Measurements from ENCODE around the gene TNS3.

DNA sequence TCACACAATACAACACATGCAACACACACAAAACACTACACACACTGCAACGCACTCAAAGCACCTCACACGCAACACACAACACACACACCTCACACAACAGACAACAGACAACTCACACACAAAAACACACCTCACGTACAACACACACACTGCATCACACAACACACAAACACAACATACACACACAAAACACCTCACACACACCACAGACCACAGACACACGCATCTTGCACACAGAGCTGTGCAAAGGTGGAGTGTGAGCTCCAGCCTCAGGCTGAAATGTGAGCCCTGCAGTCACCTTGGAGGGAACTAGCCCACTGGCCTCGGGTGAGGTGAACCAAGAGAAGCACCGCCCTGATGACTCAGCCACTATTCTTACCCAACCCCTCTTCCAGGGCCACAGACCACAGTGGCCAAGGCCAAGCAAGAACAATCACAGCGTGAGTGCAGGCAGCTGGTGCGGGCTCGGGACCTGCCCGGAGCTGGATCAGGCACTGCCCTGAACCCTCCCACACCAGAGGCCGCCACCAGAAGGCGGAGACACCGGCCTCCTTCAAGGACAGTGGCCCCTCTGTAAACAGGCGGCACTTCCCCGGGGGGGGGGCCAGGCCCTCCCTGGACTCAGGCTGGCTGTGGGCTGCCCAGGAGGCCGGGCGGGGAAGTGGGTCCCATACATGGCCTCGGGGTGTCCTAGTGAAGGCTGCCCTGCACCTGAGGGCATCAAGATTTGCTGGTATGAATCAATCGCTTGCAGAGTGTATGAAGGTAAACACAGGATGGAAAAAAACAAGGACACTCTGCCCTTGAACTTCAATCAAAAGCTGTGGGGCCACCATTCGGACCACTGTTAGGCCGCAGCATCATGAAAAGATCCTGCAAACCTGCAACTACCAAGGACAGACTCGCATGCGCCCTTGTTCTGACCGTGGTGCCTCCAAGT lies 106.7 kb downstream of the TNS3 start:
- TF ChIP-seq, protein P1, sequence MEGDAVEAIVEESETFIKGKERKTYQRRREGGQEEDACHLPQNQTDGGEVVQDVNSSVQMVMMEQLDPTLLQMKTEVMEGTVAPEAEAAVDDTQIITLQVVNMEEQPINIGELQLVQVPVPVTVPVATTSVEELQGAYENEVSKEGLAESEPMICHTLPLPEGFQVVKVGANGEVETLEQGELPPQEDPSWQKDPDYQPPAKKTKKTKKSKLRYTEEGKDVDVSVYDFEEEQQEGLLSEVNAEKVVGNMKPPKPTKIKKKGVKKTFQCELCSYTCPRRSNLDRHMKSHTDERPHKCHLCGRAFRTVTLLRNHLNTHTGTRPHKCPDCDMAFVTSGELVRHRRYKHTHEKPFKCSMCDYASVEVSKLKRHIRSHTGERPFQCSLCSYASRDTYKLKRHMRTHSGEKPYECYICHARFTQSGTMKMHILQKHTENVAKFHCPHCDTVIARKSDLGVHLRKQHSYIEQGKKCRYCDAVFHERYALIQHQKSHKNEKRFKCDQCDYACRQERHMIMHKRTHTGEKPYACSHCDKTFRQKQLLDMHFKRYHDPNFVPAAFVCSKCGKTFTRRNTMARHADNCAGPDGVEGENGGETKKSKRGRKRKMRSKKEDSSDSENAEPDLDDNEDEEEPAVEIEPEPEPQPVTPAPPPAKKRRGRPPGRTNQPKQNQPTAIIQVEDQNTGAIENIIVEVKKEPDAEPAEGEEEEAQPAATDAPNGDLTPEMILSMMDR (IDR thresholded peaks at IDR 0.05) = no peak
- TF ChIP-seq EZH2 (IDR thresholded peaks at IDR 0.05; ENCODE audit: borderline replicate concordance, insufficient read depth, low read depth, low read length, poor library complexity, severe bottlenecking) = no peak

Measured in B cell (primary cell).